GM21367 (cell line): ENCODE data around the gene G6PC3.

Experiments used
- ATAC-seq: cut with Tn5 transposase; IDR thresholded peaks from one replicate; pipeline ENCODE4 v1.9.1; 2021; ENCODE audit not compliant: unreplicated experiment

The G6PC3 gene

DNA sequence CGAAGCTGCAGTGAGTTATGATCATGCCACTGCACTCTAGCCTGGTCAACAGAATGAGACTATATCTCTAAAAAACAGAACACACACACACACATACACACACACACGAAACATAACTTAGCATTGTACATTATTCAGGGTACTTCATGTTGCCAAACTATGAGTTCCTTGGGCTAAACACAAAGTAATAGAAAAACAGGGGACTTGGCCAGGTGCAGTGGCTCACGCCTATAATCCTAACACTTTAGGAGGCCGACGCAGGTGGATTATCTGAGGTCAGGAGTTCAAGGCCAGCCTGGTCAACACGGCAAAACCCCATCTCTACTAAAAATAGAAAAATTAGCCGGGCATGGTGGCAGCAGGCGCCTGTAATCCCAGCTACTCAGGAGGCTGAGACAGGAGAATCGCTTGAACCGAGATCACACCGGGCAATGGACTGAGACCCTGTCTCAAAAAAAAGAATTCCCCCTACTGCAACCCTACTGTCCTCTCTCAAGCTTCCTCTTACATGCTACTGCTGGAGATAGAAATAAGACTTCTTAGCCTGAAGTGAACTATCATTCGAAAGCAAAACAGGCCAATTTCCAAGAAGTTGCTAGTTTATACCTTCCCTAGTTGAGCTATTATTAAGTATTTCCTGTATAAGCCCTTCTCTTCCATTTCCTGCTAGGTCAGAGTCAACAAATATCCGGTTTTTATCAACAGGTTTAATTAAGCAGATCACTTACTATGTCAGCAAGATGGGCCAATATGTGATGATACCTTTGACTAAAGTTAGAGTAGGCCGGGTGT lies 11.2 kb upstream of the G6PC3 start:
- no peak for ATAC-seq

DNA sequence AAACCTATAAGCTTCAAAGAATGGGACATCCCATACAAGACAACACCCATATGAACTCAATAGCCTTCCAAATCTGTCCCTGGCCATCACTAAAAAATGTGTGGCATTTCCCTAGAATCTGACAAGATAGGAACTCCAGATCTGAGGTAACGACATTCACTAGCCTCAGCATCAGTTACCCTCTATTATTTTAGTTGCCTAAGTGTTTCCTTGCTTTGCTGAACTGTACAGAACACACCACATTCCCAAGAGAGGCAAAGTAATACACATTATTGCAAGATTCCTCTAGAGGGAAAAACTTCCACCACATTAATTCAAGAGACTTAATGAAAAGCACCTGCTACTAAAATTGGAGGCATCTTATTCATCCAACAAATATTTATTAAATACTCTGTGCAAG lies 9.1 kb upstream of the G6PC3 start:
- no peak for ATAC-seq

DNA sequence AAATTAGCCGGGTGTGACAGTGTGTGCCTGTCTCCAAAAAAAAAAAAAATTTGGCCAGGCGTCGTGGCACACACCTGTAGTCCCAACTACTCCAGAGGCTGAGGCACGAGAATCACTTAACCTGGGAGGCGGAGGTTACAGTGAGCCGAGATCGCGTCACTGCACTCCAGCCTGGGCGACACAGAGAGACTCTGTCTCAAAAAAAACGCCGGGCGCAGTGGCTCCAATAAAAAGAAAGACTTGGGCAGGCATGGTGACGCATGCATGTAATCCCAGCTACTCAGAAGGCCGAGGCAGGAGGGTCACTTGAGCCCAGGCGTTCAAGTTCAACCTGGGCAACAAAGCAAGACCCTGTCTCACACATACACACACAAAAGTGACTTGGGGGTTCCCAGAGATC lies 7.7 kb upstream of the G6PC3 start:
- ATAC-seq = no peak

DNA sequence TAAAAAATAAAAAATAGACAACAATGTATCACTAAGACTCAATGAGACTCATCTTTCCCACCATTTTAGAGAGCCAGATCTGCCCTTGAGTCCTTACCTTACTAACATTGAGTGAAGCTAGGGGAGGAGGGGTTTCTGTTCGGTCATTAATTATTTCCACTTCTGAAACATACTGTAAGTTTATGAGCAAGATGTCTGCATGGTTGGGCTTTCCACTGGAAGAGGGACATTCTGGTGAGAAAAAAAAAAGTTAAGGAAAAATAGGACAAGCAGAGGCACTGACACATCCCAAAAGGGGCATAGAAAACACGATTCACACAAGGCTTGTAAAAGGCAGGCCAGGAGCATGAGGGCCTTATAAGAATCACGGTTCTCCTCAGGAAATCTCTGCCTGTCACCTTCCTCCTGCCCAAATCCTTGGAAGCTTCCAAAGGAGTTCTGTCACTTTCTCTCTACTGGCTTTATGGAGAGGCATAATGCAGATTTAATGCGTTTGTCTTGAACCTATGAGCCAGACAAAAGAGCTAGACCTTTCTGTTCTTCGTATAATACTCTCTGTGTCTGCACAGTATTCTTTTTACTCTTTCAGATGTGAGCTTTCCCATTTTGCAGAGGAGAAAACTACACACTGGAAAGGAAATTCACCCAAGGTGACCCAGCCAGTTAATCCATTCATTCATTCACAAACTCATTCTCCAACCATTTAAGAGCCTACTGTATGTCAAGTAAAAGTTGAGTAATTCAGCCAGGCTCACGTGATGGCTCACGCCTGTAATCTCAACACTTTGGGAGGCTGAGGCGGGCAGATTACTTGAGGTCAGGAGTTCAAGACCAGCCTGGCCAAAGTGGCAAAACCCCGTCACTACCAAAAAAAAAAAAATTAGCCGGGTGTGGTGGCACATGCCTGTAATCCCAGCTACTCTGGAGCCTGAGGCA lies 6.6 kb upstream of the G6PC3 start:
- no peak for ATAC-seq

DNA sequence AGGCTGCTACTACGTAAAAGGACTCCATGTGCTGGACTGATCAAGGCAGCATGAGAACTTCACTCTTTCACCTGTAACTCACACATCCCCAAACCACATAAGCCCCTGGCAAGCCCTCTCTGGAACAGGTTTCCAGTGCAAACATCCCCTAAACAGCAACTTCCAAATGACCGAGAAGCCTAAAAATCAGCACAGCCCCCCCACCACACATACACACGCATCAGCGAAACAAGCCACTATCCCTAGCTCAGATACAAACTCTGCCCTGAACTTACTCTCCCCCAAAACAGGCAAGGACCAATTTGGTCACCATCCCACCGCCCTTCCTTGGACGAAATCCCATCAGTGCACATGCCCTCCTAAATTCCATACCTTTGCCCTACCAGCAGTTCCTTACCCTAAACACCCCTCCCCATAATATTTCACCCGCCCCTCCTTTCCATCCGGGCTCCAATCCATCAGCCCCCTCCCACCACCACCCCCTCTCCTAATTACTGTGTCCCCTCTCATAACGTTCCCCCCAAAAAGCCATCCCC lies 4.8 kb upstream of the G6PC3 start:
- no peak for ATAC-seq

DNA sequence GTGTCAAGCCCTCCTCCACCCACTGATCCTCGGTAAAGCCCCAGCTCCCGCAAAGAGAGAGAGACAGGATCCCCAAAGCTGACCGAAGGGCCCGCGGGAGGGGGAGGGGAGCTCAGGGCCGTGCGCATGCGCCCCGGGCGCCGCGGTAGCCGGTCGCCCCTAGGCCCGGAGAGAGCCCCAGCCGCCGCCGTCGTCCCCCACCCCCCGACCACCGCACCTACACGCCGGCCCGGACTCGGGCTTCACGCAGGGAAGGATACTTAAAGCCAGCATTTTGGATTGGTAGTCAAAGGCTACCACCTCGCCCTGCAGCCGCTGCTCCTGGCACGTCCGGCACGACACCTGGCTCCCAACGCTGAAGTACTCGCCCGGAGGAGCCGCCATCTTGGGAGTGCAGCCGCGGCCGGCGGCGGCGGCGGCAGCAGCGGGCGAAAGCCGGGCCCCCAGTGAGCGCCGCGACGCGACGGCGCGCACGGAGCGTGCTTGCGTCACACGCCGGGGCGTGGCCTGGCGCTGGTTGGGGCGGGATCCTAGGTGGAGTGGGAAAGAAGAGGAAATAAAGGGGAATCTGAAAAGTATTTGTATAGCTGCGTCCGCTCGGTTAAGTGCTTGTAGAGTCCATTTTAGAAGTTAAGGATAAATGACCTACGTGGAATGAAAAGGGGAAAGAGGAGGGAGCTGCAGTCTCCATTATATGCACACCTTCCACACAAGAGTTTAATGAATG lies 4.2 kb upstream of the G6PC3 start, which contains the start of gene LSM12:
TSS of gene LSM12 (minus strand) at position 468 of the 727 bp plus-strand sequence. CDS start at position 384, 84 bp downstream.
- peak; percentile 38 for ATAC-seq

DNA sequence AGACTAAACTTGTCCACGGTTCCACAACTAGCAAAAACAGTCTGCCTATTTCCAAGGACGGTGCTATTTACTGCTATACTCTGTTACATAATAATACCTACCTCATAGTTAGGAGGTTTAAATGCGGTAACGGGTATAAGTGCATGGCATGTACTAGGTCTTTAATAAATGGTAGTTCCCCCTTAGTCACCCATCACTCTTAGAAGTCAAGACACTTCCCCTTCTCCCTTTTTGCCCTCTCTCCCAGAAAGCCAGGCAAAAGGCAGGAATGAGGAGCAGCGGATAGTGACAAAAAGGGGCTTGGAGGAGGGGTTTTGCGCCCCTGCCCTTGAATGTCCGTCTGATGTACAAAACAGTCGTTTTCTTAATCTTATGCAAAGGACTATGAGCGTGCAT lies 3.0 kb upstream of the G6PC3 start:
- ATAC-seq = no peak

DNA sequence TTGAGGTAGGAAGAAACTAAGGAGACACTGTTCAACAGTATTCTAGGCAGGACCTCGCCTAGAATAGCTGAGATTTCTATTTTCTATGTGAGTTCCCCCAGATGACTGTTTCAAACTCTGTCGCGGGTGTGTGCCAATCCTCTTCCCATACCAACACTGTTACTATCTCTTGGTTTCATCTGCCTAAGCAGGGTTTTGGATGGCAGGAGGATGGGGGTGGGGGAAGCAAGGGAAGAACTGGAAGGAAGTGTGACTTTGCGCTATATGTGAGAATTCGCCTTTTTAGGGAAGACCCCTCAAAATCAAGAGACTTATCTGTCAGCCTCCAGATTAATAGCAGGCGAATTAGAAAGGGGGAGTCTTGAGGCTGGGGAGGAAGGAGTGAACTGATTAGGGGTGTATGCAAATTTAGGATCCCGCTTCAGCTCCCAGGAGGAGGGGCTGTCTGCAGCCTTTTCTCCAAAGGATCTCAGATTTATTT lies 521 bp upstream of the G6PC3 start:
- ATAC-seq = peak; percentile 2

DNA sequence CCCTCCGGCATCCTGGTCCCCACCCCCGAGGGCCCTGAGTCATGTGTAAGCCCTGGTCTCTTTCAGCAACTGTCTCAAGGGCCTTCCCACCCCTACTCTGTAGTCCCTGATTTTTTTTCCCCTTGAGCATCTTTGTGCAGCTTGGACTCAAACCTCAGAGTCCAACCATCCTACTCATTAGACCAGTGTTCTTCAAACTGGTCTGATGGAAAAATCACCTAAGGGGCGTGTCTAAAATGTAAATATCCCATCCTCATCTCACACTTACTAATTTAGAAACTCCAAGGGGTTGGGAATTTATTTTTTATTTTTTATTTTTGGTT lies 624 bp downstream of the G6PC3 start:
- no peak for ATAC-seq

DNA sequence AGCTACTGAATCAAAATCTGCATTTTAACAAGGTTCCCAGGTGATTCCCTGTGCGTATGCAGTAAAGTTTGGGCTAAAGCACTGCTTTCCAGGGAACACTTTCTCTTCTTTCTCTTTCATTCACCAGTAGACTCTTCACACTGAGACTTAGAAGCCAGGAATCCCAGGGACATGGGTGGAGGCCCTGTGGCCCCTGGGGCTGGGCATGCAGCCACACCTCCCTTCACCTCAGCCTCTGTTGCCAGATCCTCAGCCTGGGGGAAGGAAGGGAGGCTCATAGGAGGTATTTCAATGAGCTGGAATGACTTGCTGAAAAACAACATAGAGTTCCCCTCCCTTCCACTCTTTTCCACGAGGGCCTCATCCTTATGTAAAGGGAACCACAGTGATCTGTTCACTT lies 1.2 kb downstream of the G6PC3 start:
- ATAC-seq = no peak

DNA sequence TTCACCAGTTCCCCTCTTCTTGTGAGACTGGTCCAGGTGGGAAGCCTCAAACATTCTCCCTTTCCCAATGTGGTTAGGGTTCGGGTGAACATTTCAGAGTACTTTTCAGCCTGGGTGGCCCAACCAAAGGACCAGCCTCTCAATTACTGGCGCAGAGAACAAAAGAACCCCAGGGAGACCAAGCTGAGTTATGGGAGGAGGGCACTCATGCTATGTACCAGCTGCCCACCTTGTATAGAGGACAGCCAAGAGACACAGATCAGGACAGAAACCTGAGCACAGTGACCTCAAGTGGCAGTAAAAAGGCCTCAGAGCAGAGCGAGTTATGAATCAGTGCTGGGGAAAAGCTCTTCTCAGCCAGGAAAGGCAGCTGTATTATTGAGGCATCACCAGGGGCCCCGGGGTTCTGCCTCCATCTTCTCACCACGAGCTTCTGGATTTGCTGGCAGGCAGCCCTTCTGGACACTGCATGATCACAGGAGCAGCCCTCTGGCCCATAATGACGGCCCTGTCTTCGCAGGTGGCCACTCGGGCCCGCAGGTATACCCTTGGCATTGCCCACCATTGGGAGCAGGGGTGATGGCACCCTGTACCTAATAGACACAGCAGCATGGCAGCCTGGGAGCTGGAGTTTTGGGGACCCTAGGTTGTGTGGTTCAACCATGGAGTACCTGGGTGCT lies 3.8 kb downstream of the G6PC3 start:
- no peak for ATAC-seq

DNA sequence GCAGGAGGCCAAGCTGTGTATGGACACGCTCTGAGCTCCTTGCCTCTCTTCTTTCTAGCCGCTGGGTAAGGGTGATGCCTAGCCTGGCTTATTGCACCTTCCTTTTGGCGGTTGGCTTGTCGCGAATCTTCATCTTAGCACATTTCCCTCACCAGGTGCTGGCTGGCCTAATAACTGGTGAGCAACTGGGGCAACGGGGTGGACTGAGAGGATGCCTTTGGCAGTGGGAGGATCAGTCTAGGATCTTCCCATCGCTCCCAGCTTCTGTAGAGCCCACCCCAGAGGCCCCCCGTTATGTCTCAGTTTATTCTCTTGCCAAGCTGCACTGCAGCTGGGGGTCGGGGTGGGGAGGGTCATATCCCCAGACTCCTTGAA lies 4.4 kb downstream of the G6PC3 start:
- ATAC-seq = no peak

DNA sequence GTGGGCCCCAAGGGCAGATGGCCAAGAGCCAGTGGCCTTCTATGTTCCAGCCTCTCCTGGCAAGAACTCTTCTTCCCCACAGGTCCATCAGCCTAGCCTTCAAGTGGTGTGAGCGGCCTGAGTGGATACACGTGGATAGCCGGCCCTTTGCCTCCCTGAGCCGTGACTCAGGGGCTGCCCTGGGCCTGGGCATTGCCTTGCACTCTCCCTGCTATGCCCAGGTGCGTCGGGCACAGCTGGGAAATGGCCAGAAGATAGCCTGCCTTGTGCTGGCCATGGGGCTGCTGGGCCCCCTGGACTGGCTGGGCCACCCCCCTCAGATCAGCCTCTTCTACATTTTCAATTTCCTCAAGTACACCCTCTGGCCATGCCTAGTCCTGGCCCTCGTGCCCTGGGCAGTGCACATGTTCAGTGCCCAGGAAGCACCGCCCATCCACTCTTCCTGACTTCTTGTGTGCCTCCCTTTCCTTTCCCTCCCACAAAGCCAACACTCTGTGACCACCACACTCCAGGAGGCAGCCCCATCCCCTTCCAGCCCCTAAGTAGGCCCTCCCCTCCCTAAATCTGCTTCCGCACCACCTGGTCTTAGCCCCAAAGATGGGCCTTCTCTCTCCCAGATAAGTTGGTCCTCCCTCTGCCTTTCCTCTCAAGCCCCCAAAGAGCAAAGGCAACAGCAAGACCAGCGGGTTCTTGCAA lies 5.2 kb downstream of the G6PC3 start:
- no peak for ATAC-seq

DNA sequence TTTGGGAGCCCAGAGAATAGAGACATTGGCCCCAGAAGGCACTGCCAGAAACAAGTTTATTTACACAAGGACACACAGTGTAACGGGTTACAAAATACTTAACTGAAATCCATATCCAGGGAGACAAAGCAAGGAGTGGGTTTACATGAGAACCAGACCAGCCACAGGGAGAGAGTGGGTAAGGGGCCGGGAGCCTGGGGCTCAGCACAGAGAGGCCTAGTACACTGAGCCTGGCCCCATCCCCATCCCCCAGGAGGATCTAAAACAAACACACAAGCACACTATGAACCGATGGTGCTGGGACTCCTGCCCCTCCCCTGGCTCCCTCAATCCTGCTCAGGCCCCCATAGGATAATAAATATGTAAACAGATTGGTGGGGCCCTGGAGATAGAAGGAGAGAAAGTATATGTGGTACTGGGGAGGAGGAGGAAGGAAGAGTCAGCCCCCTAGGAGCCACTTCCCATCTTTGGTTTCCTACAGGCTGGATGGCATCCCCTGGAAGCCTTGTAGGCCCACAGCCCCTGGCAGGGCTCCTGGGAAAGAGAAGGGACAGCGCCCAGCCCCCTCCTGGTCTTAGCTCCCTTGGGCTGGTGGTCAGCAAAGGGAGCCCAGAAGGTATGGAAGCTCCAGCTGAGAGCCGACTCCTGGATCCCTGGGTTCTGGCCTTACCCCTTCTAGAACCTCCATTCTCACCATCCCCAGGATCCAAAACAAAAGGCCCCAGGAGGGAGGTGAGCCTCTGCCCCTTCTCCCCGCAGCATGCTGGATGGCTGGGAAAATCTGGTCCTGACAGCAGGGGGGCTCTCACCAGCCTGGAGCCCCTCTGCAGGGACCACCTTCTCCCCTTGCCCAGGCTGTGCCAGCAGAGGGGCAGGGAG lies 6.4 kb downstream of the G6PC3 start:
- ATAC-seq = no peak

DNA sequence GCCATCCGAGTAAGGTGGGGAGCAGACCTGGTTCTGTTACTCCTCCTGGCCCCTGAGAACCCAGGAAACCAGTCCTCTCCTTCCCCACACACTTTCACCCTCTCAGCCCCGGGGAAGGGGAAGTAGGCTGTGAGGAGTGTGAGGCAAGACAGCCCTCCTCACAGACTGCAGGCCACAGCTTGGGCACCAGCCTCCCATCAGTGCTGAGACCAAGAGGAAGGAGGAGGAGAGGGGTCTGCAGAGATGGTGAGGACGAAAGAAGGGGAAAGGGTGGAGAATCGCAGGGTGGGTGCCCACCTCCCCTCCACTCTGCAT lies 7.0 kb downstream of the G6PC3 start:
- no peak for ATAC-seq

DNA sequence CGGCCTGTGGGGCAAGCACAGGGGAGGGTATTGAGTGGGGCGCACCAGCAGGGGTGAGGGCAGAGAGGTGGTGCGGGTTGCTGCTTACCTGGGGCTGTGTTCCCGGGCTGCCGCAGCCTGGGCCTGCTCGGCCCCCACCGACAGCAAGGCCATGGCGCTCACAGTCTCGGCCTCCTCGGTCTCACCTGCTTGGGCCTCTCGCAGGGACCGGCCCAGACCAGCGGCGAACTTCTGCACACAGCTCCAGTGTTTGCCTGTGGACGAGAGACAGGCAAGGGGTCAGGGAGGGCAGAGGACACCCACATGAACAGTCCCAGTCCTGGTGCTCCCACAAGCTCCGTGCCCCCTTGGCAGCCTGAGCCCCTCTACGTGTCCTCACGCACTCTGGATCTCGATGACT lies 7.9 kb downstream of the G6PC3 start:
- no peak for ATAC-seq

DNA sequence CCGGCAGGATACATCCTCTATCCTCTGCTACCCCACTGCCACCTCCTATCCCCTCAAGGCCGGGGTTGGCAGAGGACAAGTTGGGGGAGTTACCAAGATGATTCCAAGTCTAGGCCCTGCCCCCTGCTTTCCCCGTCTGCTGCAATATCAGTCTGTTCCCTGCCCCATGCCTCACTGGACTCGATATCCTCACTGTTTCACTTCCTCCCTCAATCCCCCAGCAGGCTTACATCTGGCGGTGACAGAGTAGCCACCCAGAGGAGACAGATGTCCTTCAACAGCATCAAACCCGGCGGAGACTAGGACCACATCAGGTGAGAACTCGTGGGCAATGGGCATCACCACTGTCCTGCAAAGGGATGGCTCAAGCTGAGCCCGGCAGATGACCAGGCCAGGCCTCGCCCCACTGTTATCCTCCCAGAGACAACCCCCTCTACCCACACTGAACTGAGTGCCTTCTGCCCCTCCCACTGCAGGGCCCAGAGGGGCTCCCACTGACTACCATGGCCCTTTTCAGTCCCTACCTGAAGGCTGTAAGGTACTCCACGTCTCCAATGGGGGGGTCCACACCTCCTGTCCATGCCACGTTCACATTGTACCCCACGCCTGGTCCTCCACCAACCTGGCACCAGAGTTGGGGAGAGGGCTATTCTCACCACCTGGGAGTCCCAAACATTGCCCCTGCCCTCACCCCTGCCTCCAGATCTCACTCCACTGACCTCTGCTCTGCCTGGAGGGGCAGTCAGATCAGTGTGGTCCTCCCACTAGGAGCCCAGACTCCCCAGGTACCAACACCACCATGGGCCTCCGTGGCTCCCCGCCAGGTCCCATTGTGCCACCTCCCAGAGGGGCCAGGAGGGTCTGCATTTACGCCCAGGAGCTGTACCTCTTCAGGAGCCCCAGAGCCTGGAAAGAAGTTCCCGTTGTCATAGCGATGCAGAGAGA lies 9.6 kb downstream of the G6PC3 start:
- no peak for ATAC-seq

DNA sequence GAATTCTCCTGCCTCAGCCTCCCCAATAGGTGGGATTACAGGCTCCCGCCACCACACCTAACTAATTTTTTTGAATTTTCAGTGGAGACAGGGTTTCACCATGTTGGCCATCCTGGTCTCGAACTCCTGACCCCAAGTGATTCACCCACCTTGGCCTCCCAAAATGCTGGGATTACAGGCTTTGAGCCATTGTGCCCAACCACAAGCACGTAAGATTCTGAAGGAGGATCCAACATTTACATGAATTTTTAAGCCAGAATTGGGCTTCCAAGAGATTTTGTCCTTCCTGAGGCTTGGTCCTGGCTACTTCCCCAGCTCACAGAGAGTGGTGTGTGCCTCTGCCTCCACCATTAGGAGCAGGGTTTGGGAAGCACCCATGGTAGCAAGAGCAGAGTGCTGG lies 11.1 kb downstream of the G6PC3 start:
- no peak for ATAC-seq
